ENCODE measurements around the gene RPS21.

RPS21 gene

GRCh38 chr20:62367633-62368391, 19.1 kb upstream of the RPS21 start:
- no peaks in the 10 kb centered on the region for H3K9me3 ChIP-seq
- peak overlapping the region in 1 of 2 experiments; percentile 40 for H3K4me3 ChIP-seq (ENCODE audit: low read depth in 1 of 2, low read length in 1 of 2)
- peaks cover 96% of the 10 kb centered on the region for H3K27me3 ChIP-seq
- no peak overlapping the region for H3K27ac ChIP-seq
- no peak for TF ChIP-seq CTCF (IDR thresholded peaks at IDR 0.05)
- peaks cover 5 to 18% of the 10 kb centered on the region in 2 experiments for H3K4me1 ChIP-seq (ENCODE audit: control insufficient read depth in 1 of 2, insufficient read depth in 1 of 2, low read depth in 1 of 2, low read length in 1 of 2)
- no peaks in the 10 kb centered on the region for H3K36me3 ChIP-seq

GRCh38 chr20:62368392-62368975, 18.4 kb upstream of the RPS21 start:
- Histone ChIP-seq H3K4me3 (ENCODE audit: low read depth in 1 of 2, low read length in 1 of 2) (no peak overlapping the region), H3K4me1 (ENCODE audit: control insufficient read depth in 1 of 2, insufficient read depth in 1 of 2, low read depth in 1 of 2, low read length in 1 of 2) (peaks cover 5 to 18% of the 10 kb centered on the region in 2 experiments), H3K36me3 (no peaks in the 10 kb centered on the region), H3K27ac (no peak overlapping the region), H3K27me3 (peaks cover 90% of the 10 kb centered on the region), H3K9me3 (no peaks in the 10 kb centered on the region)
- no peak for TF ChIP-seq CTCF (IDR thresholded peaks at IDR 0.05)

GRCh38 chr20:62368976-62369814, 17.7 kb upstream of the RPS21 start:
- Histone ChIP-seq H3K4me3 (ENCODE audit: low read depth in 1 of 2, low read length in 1 of 2) (no peak overlapping the region), H3K4me1 (ENCODE audit: control insufficient read depth in 1 of 2, insufficient read depth in 1 of 2, low read depth in 1 of 2, low read length in 1 of 2) (peaks cover 5 to 18% of the 10 kb centered on the region in 2 experiments)

GRCh38 chr20:62369815-62370114, 17.1 kb upstream of the RPS21 start:
- TF ChIP-seq CTCF (IDR thresholded peaks at IDR 0.05), result no peak
- Histone ChIP-seq H3K27me3 (peaks cover 90% of the 10 kb centered on the region), H3K4me1 (ENCODE audit: control insufficient read depth in 1 of 2, insufficient read depth in 1 of 2, low read depth in 1 of 2, low read length in 1 of 2) (peaks cover 5 to 18% of the 10 kb centered on the region in 2 experiments), H3K4me3 (ENCODE audit: low read depth in 1 of 2, low read length in 1 of 2) (no peak overlapping the region), H3K36me3 (no peaks in the 10 kb centered on the region), H3K27ac (no peak overlapping the region), H3K9me3 (no peaks in the 10 kb centered on the region)

More at GRCh38 chr20:62368976-62369814, 17.7 kb upstream of the RPS21 start:
- H3K36me3 ChIP-seq, result no peaks in the 10 kb centered on the region
- no peaks in the 10 kb centered on the region for H3K9me3 ChIP-seq
- H3K27me3 ChIP-seq, result peaks cover 90% of the 10 kb centered on the region
- no peak overlapping the region for H3K27ac ChIP-seq
- no peak for TF ChIP-seq CTCF (IDR thresholded peaks at IDR 0.05)

- Histone ChIP-seq H3K36me3 (no peaks in the 10 kb centered on the region), H3K27ac (no peak overlapping the region), H3K4me1 (ENCODE audit: control insufficient read depth in 1 of 2, insufficient read depth in 1 of 2, low read depth in 1 of 2, low read length in 1 of 2) (peaks cover 5 to 18% of the 10 kb centered on the region in 2 experiments), H3K27me3 (peaks cover 90% of the 10 kb centered on the region), H3K9me3 (no peaks in the 10 kb centered on the region), H3K4me3 (ENCODE audit: low read depth in 1 of 2, low read length in 1 of 2) (no peak overlapping the region)
- TF ChIP-seq CTCF (IDR thresholded peaks at IDR 0.05), result no peak
Measured at GRCh38 chr20:62370115-62370806, 16.6 kb upstream of the RPS21 start.
